HepG2 (cell line): ENCODE measurements around the gene CISTR. TPM values are rescaled to one million over a fixed set of nuclear protein-coding genes. Genes with fewer than 3 reads are reported as not detected.
A peak's percentile ranks its signal among the peaks of the same experiment; 100 is the strongest.

Experiments used
- ATAC-seq: fragments of 200-7000 bp; cut with Tn5 transposase; 3 replicates; pipeline ENCODE4 v1.9.1; 2020; ENCODE audit warnings: mild to moderate bottlenecking, moderate library complexity
- BruUV-seq: library from RNA; stranded (reverse); fragments of 400-500 nt; replicated peaks from 2 replicates; lab custom pipeline; 2021; lab: Mats Ljungman, UMichigan
- CTCF ChIA-PET: fragments of 300-600 bp; formaldehyde crosslinking; extraction: SDS; loops from one replicate; lab custom pipeline; 2021; ENCODE audit warnings: low total read pairs, inconsistent platforms, low intra/inter-chr PET ratio; lab: Yijun Ruan, JAX
- POLR2A ChIA-PET: fragments of 350-600 bp; sonication (Branson Sonifier 250); formaldehyde crosslinking; loops from one replicate; lab custom pipeline; 2020; ENCODE audit warnings: antibody characterized with exemption, inconsistent platforms; lab: Yijun Ruan, JAX
- DNase-seq: peaks from one replicate; pipeline ENCODE4 v3.0.0-alpha.2; 2015; ENCODE audit warnings: low spot score
- FAIRE-seq: peaks from 3 replicates; lab custom pipeline; 2011; peaks lifted over from hg19 to GRCh38; lab: Jason Lieb, UNC
- H2AFZ ChIP-seq: one replicate; pipeline ENCODE4 v1.6.1; 2011; ENCODE audit warnings: low read length, inconsistent platforms
- H3K27ac ChIP-seq: fragments of 300-600 bp; 3 replicates; pipeline ENCODE4 v1.8.0; 2011; ENCODE audit warnings: mixed run types, mild to moderate bottlenecking, mixed read lengths, low read length, inconsistent platforms; ENCODE audit not compliant: insufficient read depth; ENCODE audit errors: extremely low read length
- H3K27me3 ChIP-seq, 2 experiments: fragments of 200-600 bp in 1 of 2; 2 replicates in 1 of 2; 3 replicates in 1 of 2; pipeline versions ENCODE4 v1.6.0 to v1.8.0; 2011; ENCODE audit warnings: low read length in 2 of 2, mild to moderate bottlenecking in 2 of 2, moderate library complexity in 2 of 2, inconsistent platforms in 1 of 2; ENCODE audit not compliant: insufficient read depth in 2 of 2, control insufficient read depth in 1 of 2
- H3K36me3 ChIP-seq, 2 experiments: fragments of 200-600 bp in 1 of 2; replicated peaks in 1 of 2; 2 replicates in 1 of 2; 3 replicates in 1 of 2; pipeline versions ENCODE4 v1.5.1 to v1.8.0; 2011; ENCODE audit warnings: low read length in 2 of 2, inconsistent platforms in 1 of 2; ENCODE audit not compliant: insufficient read depth in 2 of 2, control insufficient read depth in 1 of 2
- H3K4me1 ChIP-seq: 2 replicates; pipeline ENCODE4 v1.5.1; 2012; ENCODE audit warnings: low read length, inconsistent platforms; ENCODE audit not compliant: insufficient read depth
- H3K4me2 ChIP-seq: 2 replicates; pipeline ENCODE4 v1.6.0; 2011; ENCODE audit warnings: low read depth, low read length, inconsistent platforms
- H3K4me3 ChIP-seq, 3 experiments: fragments of 200-600 bp in 1 of 3; sonication (generic), shearing (Covaris generic) in 1 of 3; replicated peaks in 1 of 3; 2 replicates each; pipeline ENCODE4 v1.5.1; 2011 to 2016; ENCODE audit warnings: low read length in 3 of 3, inconsistent platforms in 2 of 3, low read depth in 2 of 3, mild to moderate bottlenecking in 2 of 3, control low read depth in 1 of 3, mixed read lengths in 1 of 3; ENCODE audit not compliant: insufficient read depth in 1 of 3
- H3K79me2 ChIP-seq: one replicate; pipeline ENCODE4 v1.6.1; 2011; ENCODE audit warnings: low read length, inconsistent platforms; ENCODE audit not compliant: insufficient read depth
- H3K9ac ChIP-seq: 2 replicates; pipeline ENCODE4 v1.6.0; 2011; ENCODE audit warnings: mild to moderate bottlenecking, low read depth, low read length, inconsistent platforms; ENCODE audit not compliant: insufficient read depth
- H3K9me3 ChIP-seq: 2 replicates; pipeline ENCODE4 v1.5.1; 2012; ENCODE audit warnings: mild to moderate bottlenecking, low read length
- H4K20me1 ChIP-seq: 2 replicates; pipeline ENCODE4 v1.6.0; 2011; ENCODE audit warnings: inconsistent platforms, mild to moderate bottlenecking, low read length, moderate library complexity; ENCODE audit not compliant: insufficient read depth
- ZNF558 ChIP-seq: sonication (generic); formaldehyde crosslinking; IDR thresholded peaks from 2 replicates; pipeline ENCODE4 v1.9.0; 2022; ENCODE audit warnings: mild to moderate bottlenecking, missing genetic modification reagents, borderline replicate concordance
- WGBS: methylation state at CpG from one replicate; pipeline ENCODE4 v1.1.6; 2017; ENCODE audit warnings: low lambda C conversion rate; 5-methylcytosine and 5-hydroxymethylcytosine counted together
- in situ Hi-C: cut with HindIII; loops from 2 replicates; pipeline ENCODE4 v1.10.0; 2017; ENCODE audit warnings: low pct_unique_long_range_greater_than_20kb; ENCODE audit not compliant: extremely low pct_ligation_motif_present
- intact Hi-C: fragments of 100-400 bp; cut with micrococcal nuclease; formaldehyde crosslinking; loops from one replicate; pipeline ENCODE4 v1.10.0; 2022; ENCODE audit not compliant: unreplicated experiment
- polyA plus RNA-seq, 8 experiments: library from polyadenylated mRNA; depleted of rRNA in 3 of 8; stranded (reverse) in 7 of 8; unstranded in 1 of 8; fragments of >200 nt; fragmentation: Illumina TruSeq in 4 of 8; extraction: Trizol in 4 of 8; gene quantifications; 2 replicates each; pipeline versions ENCODE4 v1.2.1 to v1.2.3, GENCODE V29; 2011 to 2016; ENCODE audit warnings: low read depth in 4 of 8, missing spikeins in 1 of 8, mixed read lengths in 1 of 8; ENCODE audit not compliant: insufficient read depth in 1 of 8
- total RNA-seq, 5 experiments: library from RNA; depleted of rRNA; stranded (reverse); fragments of >200 nt; fragmentation: Illumina TruSeq; extraction: Trizol; gene quantifications; 2 replicates each; pipeline ENCODE4 v1.2.3, GENCODE V29; 2016; ENCODE audit warnings: low read depth in 1 of 5
- TF ChIP-seq, protein P1 (sequence below): sonication (generic); formaldehyde crosslinking; IDR thresholded peaks from 2 replicates; pipeline ENCODE4 v1.4.0; 2020; ENCODE audit warnings: mild to moderate bottlenecking, missing genetic modification reagents, borderline replicate concordance
- TF ChIP-seq, protein P2 (sequence below): sonication (generic); formaldehyde crosslinking; IDR thresholded peaks from 2 replicates; pipeline ENCODE4 v1.4.0; 2020; ENCODE audit warnings: low read depth, mild to moderate bottlenecking, missing genetic modification reagents

The CISTR gene
- total and polyA plus RNA-seq, 2 of the 13 experiments (the other 11 are each of a cell fraction or from before 2014, with no cell fraction given), result not detected

DNA sequence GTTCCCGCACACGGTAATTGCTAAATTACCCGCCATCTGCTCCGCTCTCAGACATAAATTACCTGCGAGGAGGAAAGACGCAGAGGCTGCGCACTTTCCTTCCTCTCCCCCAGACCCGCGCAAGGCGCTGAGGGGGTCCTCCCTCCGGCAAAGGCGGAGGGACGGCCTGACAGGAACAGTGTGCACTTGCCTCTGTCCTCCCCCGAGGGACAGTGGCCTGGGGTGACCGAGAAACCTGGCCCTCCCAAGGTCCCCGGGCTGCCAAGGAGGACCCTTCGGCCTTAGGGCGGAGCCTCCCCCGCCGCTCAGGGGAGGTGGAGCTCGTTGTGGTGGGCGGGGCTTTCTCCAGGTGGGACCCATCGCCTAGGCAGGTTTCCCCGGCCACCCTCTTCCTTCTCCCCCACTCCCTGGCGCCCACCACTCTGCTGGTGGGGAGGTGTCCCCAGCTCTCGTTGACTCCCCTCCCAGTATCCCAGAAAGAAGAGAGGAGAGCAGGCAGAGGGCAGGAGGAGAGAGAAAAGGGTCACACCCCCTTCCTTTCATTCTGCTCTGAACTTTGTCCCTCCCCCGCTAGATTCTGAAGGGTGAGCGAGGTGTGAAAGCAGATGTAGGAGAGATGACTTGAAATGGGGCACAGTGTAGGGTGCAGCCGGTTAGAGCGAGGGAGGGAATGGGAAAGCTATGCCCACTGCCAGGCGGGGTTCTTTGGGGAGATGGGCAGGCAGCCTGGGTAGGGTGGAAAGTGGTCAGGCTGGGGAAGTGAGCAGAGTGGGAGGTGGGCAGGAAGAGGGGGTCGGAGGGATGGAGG is 13.2 kb downstream of the CISTR start:
- DNase-seq, result no peak

More for the DNA sequence above, 13.2 kb downstream of the CISTR start:
- 0 out of 2 replicates have a peak overlapping the region, but pooled peaks have one; percentile 18 for H3K4me2 ChIP-seq
- H3K79me2 ChIP-seq, result no peaks in the 10 kb centered on the region
- peaks cover 18 to 79% of the 10 kb centered on the region in 2 experiments; a peak in 4 of 5 replicates for H3K27me3 ChIP-seq
- POLR2A ChIA-PET, result interaction anchor here (0.6 kb wide), 1 partner anchor 56 kb away, joined by 3 read pairs; no protein-coding TSS in a partner anchor
- no peaks in the 10 kb centered on the region for H4K20me1 ChIP-seq
- FAIRE-seq (no peak), ATAC-seq (no peak)
- H3K9ac ChIP-seq, result no peak overlapping the region
- WGBS, result 28% methylated on average over 21 of the region's 32 CpGs
- intact Hi-C loops (no loop called here), in situ Hi-C loops (no loop called here)
- H3K27ac ChIP-seq, result no peak overlapping the region
- H2AFZ ChIP-seq, result no peak overlapping the region
- H3K4me3 ChIP-seq, result no peak overlapping the region
- no peaks in the 10 kb centered on the region for H3K36me3 ChIP-seq
- TF ChIP-seq, protein P1, sequence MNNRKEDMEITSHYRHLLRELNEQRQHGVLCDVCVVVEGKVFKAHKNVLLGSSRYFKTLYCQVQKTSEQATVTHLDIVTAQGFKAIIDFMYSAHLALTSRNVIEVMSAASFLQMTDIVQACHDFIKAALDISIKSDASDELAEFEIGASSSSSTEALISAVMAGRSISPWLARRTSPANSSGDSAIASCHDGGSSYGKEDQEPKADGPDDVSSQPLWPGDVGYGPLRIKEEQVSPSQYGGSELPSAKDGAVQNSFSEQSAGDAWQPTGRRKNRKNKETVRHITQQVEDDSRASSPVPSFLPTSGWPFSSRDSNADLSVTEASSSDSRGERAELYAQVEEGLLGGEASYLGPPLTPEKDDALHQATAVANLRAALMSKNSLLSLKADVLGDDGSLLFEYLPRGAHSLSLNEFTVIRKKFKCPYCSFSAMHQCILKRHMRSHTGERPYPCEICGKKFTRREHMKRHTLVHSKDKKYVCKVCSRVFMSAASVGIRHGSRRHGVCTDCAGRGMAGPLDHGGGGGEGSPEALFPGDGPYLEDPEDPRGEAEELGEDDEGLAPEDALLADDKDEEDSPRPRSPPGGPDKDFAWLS (CRISPR knock-in tag), result no peak
- TF ChIP-seq, protein P2, sequence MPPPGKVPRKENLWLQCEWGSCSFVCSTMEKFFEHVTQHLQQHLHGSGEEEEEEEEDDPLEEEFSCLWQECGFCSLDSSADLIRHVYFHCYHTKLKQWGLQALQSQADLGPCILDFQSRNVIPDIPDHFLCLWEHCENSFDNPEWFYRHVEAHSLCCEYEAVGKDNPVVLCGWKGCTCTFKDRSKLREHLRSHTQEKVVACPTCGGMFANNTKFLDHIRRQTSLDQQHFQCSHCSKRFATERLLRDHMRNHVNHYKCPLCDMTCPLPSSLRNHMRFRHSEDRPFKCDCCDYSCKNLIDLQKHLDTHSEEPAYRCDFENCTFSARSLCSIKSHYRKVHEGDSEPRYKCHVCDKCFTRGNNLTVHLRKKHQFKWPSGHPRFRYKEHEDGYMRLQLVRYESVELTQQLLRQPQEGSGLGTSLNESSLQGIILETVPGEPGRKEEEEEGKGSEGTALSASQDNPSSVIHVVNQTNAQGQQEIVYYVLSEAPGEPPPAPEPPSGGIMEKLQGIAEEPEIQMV (CRISPR knock-in tag), result no peak
- no peak for TF ChIP-seq ZNF558 (CRISPR knock-in tag)
- no peaks in the 10 kb centered on the region for H3K9me3 ChIP-seq
- no TSS peak for BruUV-seq
- 0 out of 2 replicates have a peak, but pooled peaks cover 6% of the 10 kb centered on the region for H3K4me1 ChIP-seq
- CTCF ChIA-PET, result no interaction called here
